Heart left ventricle (tissue), 16 donors: ENCODE measurements around the gene VWC2L. TPM values are rescaled to one million over a fixed set of nuclear protein-coding genes. Genes with fewer than 3 reads are reported as not detected.

Experiments
- ATAC-seq, 4 donors: fragments of 200-7000 bp; cut with Tn5 transposase; one replicate each; pipeline ENCODE4 v1.9.1; 2020 to 2022; ENCODE audit warnings: moderate library complexity in 4 of 4, mild to moderate bottlenecking in 3 of 4, moderate number of reproducible peaks in 1 of 4
- DNase-seq, 5 donors: peaks; one replicate each; pipeline ENCODE4 v3.0.0-alpha.2; 2020
- H3K27ac ChIP-seq, 12 donors: fragments of 200-600 bp; sonication (generic) in 4 of 12; one replicate each; pipeline versions ENCODE4 v1.5.0 to v1.8.0; 2016 to 2022; ENCODE audit warnings: mild to moderate bottlenecking in 2 of 12
- H3K27me3 ChIP-seq, 9 donors: fragments of 200-600 bp; sonication (generic) in 2 of 9; one replicate each; pipeline versions ENCODE4 v1.5.1 to v1.8.0; 2016 to 2022; ENCODE audit warnings: mild to moderate bottlenecking in 3 of 9
- H3K36me3 ChIP-seq, 9 donors: fragments of 200-600 bp; sonication (generic) in 2 of 9; one replicate each; pipeline versions ENCODE4 v1.5.0 to v1.8.0; 2018 to 2022; ENCODE audit warnings: mild to moderate bottlenecking in 2 of 9
- H3K4me1 ChIP-seq, 12 donors: fragments of 200-600 bp; sonication (generic) in 4 of 12; one replicate each; pipeline versions ENCODE4 v1.5.0 to v1.8.0; 2016 to 2022; ENCODE audit warnings: mild to moderate bottlenecking in 3 of 12
- H3K4me3 ChIP-seq, 12 donors: fragments of 200-600 bp; sonication (generic) in 4 of 12; one replicate each; pipeline versions ENCODE4 v1.5.0 to v1.8.0; 2017 to 2022; ENCODE audit warnings: mild to moderate bottlenecking in 9 of 12, moderate library complexity in 4 of 12
- H3K9me3 ChIP-seq, 12 donors: fragments of 200-600 bp; sonication (generic) in 4 of 12; one replicate each; pipeline versions ENCODE4 v1.5.0 to v1.8.0; 2016 to 2022; ENCODE audit warnings: mild to moderate bottlenecking in 1 of 12
- CTCF ChIP-seq, 12 donors: fragments of 200-600 bp; sonication (generic) in 4 of 12; IDR thresholded peaks; one replicate each; pipeline versions ENCODE4 v1.5.0 to v1.8.0; 2018 to 2022; ENCODE audit warnings: antibody characterized with exemption in 12 of 12, mild to moderate bottlenecking in 5 of 12
- POLR2A ChIP-seq, 2 donors: fragments of 450-650 bp; IDR thresholded peaks; one replicate each; pipeline ENCODE4 v1.6.1; 2017; ENCODE audit warnings: antibody characterized with exemption in 2 of 2, mild to moderate bottlenecking in 2 of 2, moderate library complexity in 2 of 2
- WGBS, 4 donors: extraction: QIAGEN DNeasy Blood & Tissue Kit in 2 of 4; methylation state at CpG; one replicate each; pipeline versions ENCODE4 v1.1.5 to v1.1.7; 2013 to 2018; 5-methylcytosine and 5-hydroxymethylcytosine counted together
- intact Hi-C, 10 donors: fragments of 100-400 bp; cut with DNase I; formaldehyde crosslinking; loops; one replicate each; pipeline versions ENCODE4 v1.11.1 to v1.14.2; 2022
- polyA plus RNA-seq, 2 donors: library from polyadenylated mRNA; stranded (reverse); fragments of 200-250 nt; gene quantifications; one replicate each; pipeline ENCODE4 v1.2.3, GENCODE V29; 2013
- total RNA-seq, 9 donors: library from RNA; depleted of rRNA in 2 of 9; stranded (reverse); fragments of >200 nt in 2 of 9; fragmentation: NEBNext Ultra II Directional in 3 of 9; extraction: Animal tissue kit (Norgen Biotek cat#: 25700) in 3 of 9; gene quantifications; one replicate each; pipeline versions ENCODE4 v1.1.0 to v1.2.4, GENCODE V29; 2016 to 2023
- donor health status: ischemic (EF 13 %, LVEDD 7.1; RV severe dilation, severe dysfunction).
- donor health status: healthy with polysubstance abuse.
- donor health status: DM: no; HTN: yes; CAD: no.
- donor health status: DM: no; HTN: no; CAD: no.
- donor health status: ischemic (EF 25% LVEDD 6.9; RV normal size, moderate dysfunction).
- donor health status: ischemic (EF 25% LVEDD 5.7; RV mildly dilated, moderate dysfunction).
- donor health status: healthy.
- donor health status: DM: yes; HTN: yes; CAD: no.
- donor health status: ischemic (EF 35%, LVEDD 5.7; RV mildly dilated, moderate dysfunction).
- donor health status: nonischemic (EF 11% LVEDD 7.7; RV severe dilation, severe dysfunction).
- donor health status: DM: yes; HTN: yes; CAD: no.
- donor health status: PGD.
- donor health status: ischemic (EF 29% LVEDD 5.4; RV normal size, mild dysfunction).
- donor health status: nonischemic (EF 23%, LVEDD 6.1; RV moderate dilation, normal function).

VWC2L gene
- total and polyA plus RNA-seq, 11 donors: 0.13 TPM; not detected in 10

- ATAC-seq: no peak
- intact Hi-C loops: no loop called here
- Histone ChIP-seq H3K9me3 (peaks cover 0 to 9% (median 0%) of the 10 kb centered on the region in 12 donors), H3K27ac (no peak overlapping the region), H3K27me3 (no peaks in the 10 kb centered on the region), H3K4me3 (no peak overlapping the region), H3K4me1 (no peaks in the 10 kb centered on the region), H3K36me3 (no peaks in the 10 kb centered on the region)
- WGBS, 4 donors: 69 to 89% (median 78%) methylated on average over 1 of the region's 1 CpG
- DNase-seq: no peak
- TF ChIP-seq POLR2A (IDR thresholded peaks at IDR 0.05) (no peak), CTCF (IDR thresholded peaks at IDR 0.05) (no peak)
These were observed 149.8 kb downstream of the VWC2L start for GRCh38 chr2:214560618-214561190.

- H3K36me3 ChIP-seq: no peaks in the 10 kb centered on the region
These were observed 154.4 kb downstream of the VWC2L start for GRCh38 chr2:214565246-214565645.

GRCh38 chr2:214566457-214566856, 155.6 kb downstream of the VWC2L start:
- no peak for DNase-seq
- no peaks in the 10 kb centered on the region for H3K36me3 ChIP-seq
- TF ChIP-seq POLR2A (IDR thresholded peaks at IDR 0.05) (no peak), CTCF (IDR thresholded peaks at IDR 0.05) (no peak)
- no peak overlapping the region for H3K27ac ChIP-seq
- peaks cover 0 to 9% (median 0%) of the 10 kb centered on the region in 12 donors for H3K9me3 ChIP-seq
- H3K27me3 ChIP-seq: no peaks in the 10 kb centered on the region
- intact Hi-C loops: no loop called here
- no peak for ATAC-seq
- WGBS, 4 donors: 72 to 92% (median 86%) methylated on average over 1 of the region's 1 CpG
- no peaks in the 10 kb centered on the region for H3K4me1 ChIP-seq
- H3K4me3 ChIP-seq: no peak overlapping the region

More at GRCh38 chr2:214565246-214565645, 154.4 kb downstream of the VWC2L start:
- TF ChIP-seq POLR2A (IDR thresholded peaks at IDR 0.05): no peak
- no peak for TF ChIP-seq CTCF (IDR thresholded peaks at IDR 0.05)
- ATAC-seq (no peak), DNase-seq (no peak)
- Histone ChIP-seq H3K4me3 (no peak overlapping the region), H3K27ac (no peak overlapping the region), H3K27me3 (no peaks in the 10 kb centered on the region), H3K4me1 (no peaks in the 10 kb centered on the region), H3K9me3 (peaks cover 0 to 9% (median 0%) of the 10 kb centered on the region in 12 donors)
- WGBS, 4 donors: 74 to 88% (median 80%) methylated on average over 1 of the region's 1 CpG
- intact Hi-C loops: no loop called here

GRCh38 chr2:214569419-214570035, 158.7 kb downstream of the VWC2L start:
- 69 to 76% (median 73%) methylated on average over 4 of the region's 4 CpGs for WGBS, 4 donors
- ATAC-seq (no peak), DNase-seq (no peak)
- H3K4me3 ChIP-seq: no peak overlapping the region
- intact Hi-C loops: no loop called here
- H3K9me3 ChIP-seq: peaks cover 0 to under 1% (median 0%) of the 10 kb centered on the region in 12 donors
- no peaks in the 10 kb centered on the region for H3K27me3 ChIP-seq
- no peak overlapping the region for H3K27ac ChIP-seq
- H3K4me1 ChIP-seq: no peaks in the 10 kb centered on the region
- TF ChIP-seq POLR2A (IDR thresholded peaks at IDR 0.05): no peak
- TF ChIP-seq CTCF (IDR thresholded peaks at IDR 0.05): no peak
- H3K36me3 ChIP-seq: no peaks in the 10 kb centered on the region
